H1 (cell line): ENCODE results near the gene ELOVL2. TPM values are rescaled to one million over a fixed set of nuclear protein-coding genes. Genes with fewer than 3 reads are reported as not detected.

ENCODE experiments used
- CTCF ChIA-PET: fragments of 300-600 bp; sonication (Branson Sonifier 250); formaldehyde crosslinking; loops from one replicate; lab custom pipeline; 2021; ENCODE audit not compliant: partially characterized antibody; lab: Charles Lee
- POLR2A ChIA-PET: fragments of 300-600 bp; sonication (Branson Sonifier 250); formaldehyde crosslinking; loops from one replicate; lab custom pipeline; 2021; ENCODE audit warnings: inconsistent platforms; ENCODE audit not compliant: partially characterized antibody; lab: Charles Lee
- DNase-seq, 2 experiments: peaks; one replicate each; pipeline versions ENCODE4 v3.0.0 to v3.0.0-alpha.2; 2010 to 2022; ENCODE audit warnings: low spot score in 2 of 2, low read depth in 1 of 2, mixed read lengths in 1 of 2
- FAIRE-seq: peaks from 2 replicates; lab custom pipeline; 2011; peaks lifted over from hg19 to GRCh38; lab: Jason Lieb, UNC
- H2AFZ ChIP-seq: 2 replicates; pipeline ENCODE4 v1.8.1; 2012; ENCODE audit warnings: low read length, inconsistent platforms
- H2AK5ac ChIP-seq: 2 replicates; pipeline ENCODE4 v1.6.1; 2013; ENCODE audit warnings: low read depth, low read length
- H2BK120ac ChIP-seq: replicated peaks from 2 replicates; pipeline ENCODE3; 2013; ENCODE audit warnings: low read depth, low read length, inconsistent platforms
- H2BK12ac ChIP-seq: 2 replicates; pipeline ENCODE4 v1.6.1; 2013; ENCODE audit warnings: low read depth, low read length
- H2BK15ac ChIP-seq: 2 replicates; pipeline ENCODE4 v1.6.1; 2013; ENCODE audit warnings: low read length
- H2BK20ac ChIP-seq: 2 replicates; pipeline ENCODE4 v1.6.1; 2013; ENCODE audit warnings: low read length
- H2BK5ac ChIP-seq: 2 replicates; pipeline ENCODE4 v1.6.1; 2013; ENCODE audit warnings: low read depth, low read length
- H3K14ac ChIP-seq: 2 replicates; pipeline ENCODE4 v1.6.1; 2013; ENCODE audit warnings: inconsistent platforms; ENCODE audit not compliant: insufficient read length
- H3K18ac ChIP-seq: 2 replicates; pipeline ENCODE4 v1.6.1; 2013; ENCODE audit warnings: low read length; ENCODE audit errors: extremely low read depth
- H3K23ac ChIP-seq: 2 replicates; pipeline ENCODE4 v1.6.1; 2013; ENCODE audit warnings: inconsistent platforms; ENCODE audit not compliant: insufficient read length
- H3K23me2 ChIP-seq: 2 replicates; pipeline ENCODE4 v1.6.1; 2013; ENCODE audit warnings: low read depth, low read length
- H3K27ac ChIP-seq: 2 replicates; pipeline ENCODE4 v1.6.1; 2011; ENCODE audit warnings: low read depth, low read length, inconsistent platforms
- H3K27me3 ChIP-seq, 4 experiments: replicated peaks in 1 of 4; 1 replicate in 1 of 4; 2 replicates in 3 of 4; pipeline versions ENCODE4 v1.6.1 to v1.8.1; 2011 to 2013; ENCODE audit warnings: low read length in 3 of 4, mild to moderate bottlenecking in 3 of 4, inconsistent platforms in 2 of 4, mixed read lengths in 2 of 4, moderate library complexity in 1 of 4; ENCODE audit not compliant: control insufficient read depth in 3 of 4, insufficient read depth in 3 of 4; ENCODE audit errors: extremely low read depth in 1 of 4
- H3K36me3 ChIP-seq, 4 experiments: 2 replicates each; pipeline versions ENCODE4 v1.6.1 to v1.8.1; 2011 to 2013; ENCODE audit warnings: mild to moderate bottlenecking in 4 of 4, low read length in 3 of 4, moderate library complexity in 2 of 4, control low read depth in 1 of 4, inconsistent platforms in 1 of 4; ENCODE audit not compliant: insufficient read depth in 4 of 4, control insufficient read depth in 2 of 4
- H3K4ac ChIP-seq: replicated peaks from 2 replicates; pipeline ENCODE3; 2013; ENCODE audit warnings: low read length, low read depth, mixed read lengths, inconsistent platforms; ENCODE audit not compliant: insufficient read length
- H3K4me1 ChIP-seq, 4 experiments: replicated peaks in 1 of 4; 1 replicate in 1 of 4; 2 replicates in 3 of 4; pipeline versions ENCODE4 v1.6.1 to v1.8.1; 2011 to 2013; ENCODE audit warnings: low read length in 3 of 4, inconsistent platforms in 2 of 4, mixed read lengths in 1 of 4; ENCODE audit not compliant: insufficient read depth in 4 of 4, control insufficient read depth in 3 of 4
- H3K4me2 ChIP-seq, 2 experiments: 2 replicates each; pipeline versions ENCODE4 v1.6.1 to v1.8.1; 2011 to 2013; ENCODE audit warnings: low read depth in 2 of 2, low read length in 2 of 2, control low read depth in 1 of 2, inconsistent platforms in 1 of 2, mild to moderate bottlenecking in 1 of 2; ENCODE audit not compliant: insufficient read depth in 1 of 2
- H3K4me3 ChIP-seq, 4 experiments: fragments of 200-600, 300-600 bp in 1 of 4; sonication (generic), shearing (Covaris generic), sonication (Bioruptor Twin) in 1 of 4; 2 replicates each; pipeline versions ENCODE4 v1.5.1 to v1.8.1; 2011 to 2016; ENCODE audit warnings: low read length in 4 of 4, low read depth in 3 of 4, control low read depth in 2 of 4, inconsistent platforms in 2 of 4, mild to moderate bottlenecking in 2 of 4, mixed read lengths in 1 of 4, moderate library complexity in 1 of 4; ENCODE audit not compliant: insufficient read depth in 2 of 4; ENCODE audit errors: extremely low read depth in 1 of 4
- H3K56ac ChIP-seq: replicated peaks from 2 replicates; pipeline ENCODE3; 2013; ENCODE audit warnings: low read depth, mild to moderate bottlenecking, mixed read lengths, low read length, inconsistent platforms; ENCODE audit not compliant: insufficient read length
- H3K79me1 ChIP-seq: 2 replicates; pipeline ENCODE4 v1.6.1; 2013; ENCODE audit warnings: low read depth, low read length, control low read depth
- H3K79me2 ChIP-seq, 2 experiments: 2 replicates each; pipeline versions ENCODE4 v1.6.1 to v1.8.1; 2012 to 2013; ENCODE audit warnings: low read length in 2 of 2, mild to moderate bottlenecking in 2 of 2, inconsistent platforms in 1 of 2; ENCODE audit not compliant: insufficient read depth in 2 of 2, control insufficient read depth in 1 of 2
- H3K9ac ChIP-seq, 4 experiments: replicated peaks in 1 of 4; 1 replicate in 1 of 4; 2 replicates in 3 of 4; pipeline versions ENCODE4 v1.6.1 to v1.8.1; 2011 to 2013; ENCODE audit warnings: low read depth in 3 of 4, low read length in 3 of 4, control low read depth in 2 of 4, mild to moderate bottlenecking in 2 of 4, moderate library complexity in 2 of 4, inconsistent platforms in 1 of 4; ENCODE audit errors: extremely low read depth in 1 of 4
- H3K9me3 ChIP-seq, 2 experiments: 2 replicates each; pipeline versions ENCODE4 v1.6.1 to v1.8.1; 2012 to 2013; ENCODE audit warnings: mild to moderate bottlenecking in 2 of 2, moderate library complexity in 2 of 2, control low read depth in 1 of 2, inconsistent platforms in 1 of 2, low read depth in 1 of 2, low read length in 1 of 2, mixed read lengths in 1 of 2; ENCODE audit not compliant: insufficient read depth in 2 of 2
- H4K20me1 ChIP-seq, 2 experiments: replicated peaks in 1 of 2; 2 replicates each; pipeline versions ENCODE3 to v1.8.1; 2011 to 2013; ENCODE audit warnings: inconsistent platforms in 2 of 2, low read length in 2 of 2, mild to moderate bottlenecking in 1 of 2; ENCODE audit not compliant: insufficient read depth in 2 of 2, control insufficient read depth in 1 of 2
- H4K5ac ChIP-seq: 2 replicates; pipeline ENCODE4 v1.6.1; 2013; ENCODE audit warnings: low read length, low read depth, mixed read lengths, inconsistent platforms; ENCODE audit not compliant: insufficient read length
- H4K8ac ChIP-seq: 2 replicates; pipeline ENCODE4 v1.8.0; 2013; ENCODE audit warnings: mild to moderate bottlenecking, moderate library complexity, low read length, inconsistent platforms; ENCODE audit not compliant: insufficient read depth; ENCODE audit errors: extremely low read depth
- H4K91ac ChIP-seq: replicated peaks from 2 replicates; pipeline ENCODE3; 2013; ENCODE audit warnings: low read length, mixed read lengths, inconsistent platforms; ENCODE audit not compliant: insufficient read length
- CREB1 ChIP-seq: IDR thresholded peaks from 2 replicates; pipeline ENCODE4 v1.6.1; 2012; ENCODE audit warnings: inconsistent platforms
- CTCF ChIP-seq, 3 experiments: IDR thresholded peaks; 1 replicate in 2 of 3; 2 replicates in 1 of 3; pipeline versions ENCODE4 v1.5.1 to v1.6.1; 2011; ENCODE audit warnings: low read length in 3 of 3, mild to moderate bottlenecking in 3 of 3, inconsistent platforms in 2 of 3, low read depth in 1 of 3, moderate library complexity in 1 of 3; ENCODE audit not compliant: insufficient read depth in 1 of 3; ENCODE audit errors: control extremely low read depth in 1 of 3
- GTF2F1 ChIP-seq: IDR thresholded peaks from 2 replicates; pipeline ENCODE4 v1.6.1; 2012; ENCODE audit warnings: low read depth, low read length, improper control_type of control experiment, borderline replicate concordance
- POU5F1 ChIP-seq: IDR thresholded peaks from 2 replicates; pipeline ENCODE4 v1.6.1; 2011; ENCODE audit warnings: low read depth, mild to moderate bottlenecking, low read length, moderate library complexity
- RBBP5 ChIP-seq: IDR thresholded peaks from 2 replicates; pipeline ENCODE4 v1.7.1; 2012; ENCODE audit warnings: low read depth, mild to moderate bottlenecking, inconsistent platforms, low read length, moderate library complexity, borderline replicate concordance
- RFX5 ChIP-seq: IDR thresholded peaks from 2 replicates; pipeline ENCODE4 v1.6.1; 2011; ENCODE audit warnings: low read depth, low read length, improper control_type of control experiment, borderline replicate concordance
- RNF2 ChIP-seq: fragments of 200-900, 300-1000 bp; sonication (generic); IDR thresholded peaks from 2 replicates; pipeline ENCODE4 v1.7.1; 2016; ENCODE audit warnings: borderline replicate concordance, low read depth, mild to moderate bottlenecking, antibody characterized with exemption, low read length; ENCODE audit not compliant: poor library complexity, severe bottlenecking; ENCODE audit errors: missing control alignments
- SP2 ChIP-seq: IDR thresholded peaks from 2 replicates; pipeline ENCODE4 v1.6.1; 2012; ENCODE audit warnings: mild to moderate bottlenecking, low read length, inconsistent platforms
- SRF ChIP-seq: IDR thresholded peaks from 2 replicates; pipeline ENCODE4 v1.6.1; 2011; ENCODE audit warnings: mild to moderate bottlenecking, low read depth, low read length, moderate library complexity
- TAF7 ChIP-seq: optimal IDR thresholded peaks from 2 replicates; pipeline ENCODE3; 2011; ENCODE audit warnings: low read depth, mild to moderate bottlenecking, inconsistent platforms, low read length, moderate library complexity, borderline replicate concordance
- WGBS, 2 experiments: shearing (Covaris generic) in 1 of 2; methylation state at CpG; one replicate each; pipeline versions ENCODE4 v1.1.6 to v1.1.7; 2013 to 2015; ENCODE audit warnings: low lambda C conversion rate in 2 of 2, mixed read lengths in 2 of 2, inconsistent platforms in 1 of 2, low coverage in 1 of 2, missing lambda C conversion rate in 1 of 2; ENCODE audit not compliant: insufficient replicate concordance in 2 of 2, insufficient coverage in 1 of 2, insufficient read length in 1 of 2; ENCODE audit errors: extremely low coverage in 1 of 2, missing lambda C conversion rate in 1 of 2; 5-methylcytosine and 5-hydroxymethylcytosine counted together
- polyA plus RNA-seq, 7 experiments: library from polyadenylated mRNA; depleted of rRNA in 3 of 7; stranded (reverse) in 5 of 7; unstranded in 2 of 7; fragments of >200 nt in 5 of 7; fragments of 200-250 nt in 2 of 7; gene quantifications; 1 replicate in 5 of 7; 2 replicates in 1 of 7; 4 replicates in 1 of 7; pipeline versions ENCODE4 v1.2.1 to v1.2.3, GENCODE V29; 2011 to 2013; ENCODE audit warnings: missing spikeins in 2 of 7, mixed read lengths in 2 of 7
- total RNA-seq: library from RNA; stranded (reverse); fragmentation: NEBNext Ultra II Directional; extraction: Animal tissue kit (Norgen Biotek cat#: 25700); gene quantifications from 2 replicates; pipeline ENCODE4 v1.2.1, GENCODE V29; 2021

The ELOVL2 gene
- total and polyA plus RNA-seq, 2 of the 8 experiments (the other 6 are each of a cell fraction or from before 2014, with no cell fraction given) = 0.42 to 0.89 TPM

- no peaks in the 10 kb centered on the region for H3K27me3 ChIP-seq
- no peak overlapping the region for H3K27ac ChIP-seq
- no peak overlapping the region for H3K18ac ChIP-seq
- CTCF ChIA-PET = interaction anchor here (0.6 to 5.4 kb wide), 11 partner anchors 9 to 105 kb away, joined by 3 to 34 read pairs (median 4); partner anchors contain the start of gene ELOVL2
- no peak overlapping the region for H2AK5ac ChIP-seq
- H2AFZ ChIP-seq = no peak overlapping the region
- H3K9me3 ChIP-seq = no peaks in the 10 kb centered on the region
- H4K8ac ChIP-seq = no peak overlapping the region
- H3K23ac ChIP-seq = no peak overlapping the region
- no peaks in the 10 kb centered on the region for H3K79me2 ChIP-seq
- no peak for DNase-seq
- WGBS, 2 experiments = 86% methylated on average over 1 of the region's 1 CpG; no CpG with 5 or more reads in 1 of the 2 experiments
- no peak overlapping the region for H2BK20ac ChIP-seq
- H3K4me1 ChIP-seq = no peaks in the 10 kb centered on the region
- no peak overlapping the region for H3K4me2 ChIP-seq
- no peak overlapping the region for H3K56ac ChIP-seq
- H2BK15ac ChIP-seq = no peak overlapping the region
- H3K23me2 ChIP-seq = no peaks in the 10 kb centered on the region
- no peak for FAIRE-seq
- H4K20me1 ChIP-seq = no peaks in the 10 kb centered on the region
- H4K91ac ChIP-seq = no peak overlapping the region
- no peaks in the 10 kb centered on the region for H3K36me3 ChIP-seq
- POLR2A ChIA-PET = no interaction called here
- H3K9ac ChIP-seq = no peak overlapping the region
- no peaks in the 10 kb centered on the region for H3K79me1 ChIP-seq
- H2BK120ac ChIP-seq = no peak overlapping the region
- no peak overlapping the region for H4K5ac ChIP-seq
- no peak overlapping the region for H3K14ac ChIP-seq
- no peak overlapping the region for H2BK12ac ChIP-seq
- no peak overlapping the region for H3K4me3 ChIP-seq
- no peak overlapping the region for H2BK5ac ChIP-seq
- no peak overlapping the region for H3K4ac ChIP-seq
- TF ChIP-seq CREB1 (no peak), TAF7 (no peak), RFX5 (no peak), RBBP5 (no peak), GTF2F1 (no peak), POU5F1 (no peak), SP2 (no peak), RNF2 (no peak), CTCF (IDR thresholded peaks at IDR 0.05; ENCODE audit: control extremely low read depth in 1 of 3, insufficient read depth in 1 of 3, low read depth in 1 of 3, low read length in 3 of 3) (no peak), SRF (no peak)
These were observed 12.8 kb upstream of the ELOVL2 start for GRCh38 chr6:11056871-11057270.
